DOHH2 (cell line): ENCODE results near the gene UBE2V1.

ENCODE experiments used
- EZH2phosphoT487 ChIP-seq: fragments of 200-600 bp; sonication (generic); IDR thresholded peaks from 2 replicates; pipeline ENCODE4 v1.6.1; 2017; ENCODE audit warnings: borderline replicate concordance, mild to moderate bottlenecking, antibody characterized with exemption, low read length, moderate library complexity, mixed read lengths
- TF ChIP-seq, protein P1 (sequence below): fragments of 200-600 bp; sonication (generic); IDR thresholded peaks from one replicate; pipeline ENCODE4 v1.5.1; 2014; ENCODE audit warnings: antibody characterized with exemption, mild to moderate bottlenecking, low read depth, low read length; ENCODE audit not compliant: poor library complexity, severe bottlenecking

DNA sequence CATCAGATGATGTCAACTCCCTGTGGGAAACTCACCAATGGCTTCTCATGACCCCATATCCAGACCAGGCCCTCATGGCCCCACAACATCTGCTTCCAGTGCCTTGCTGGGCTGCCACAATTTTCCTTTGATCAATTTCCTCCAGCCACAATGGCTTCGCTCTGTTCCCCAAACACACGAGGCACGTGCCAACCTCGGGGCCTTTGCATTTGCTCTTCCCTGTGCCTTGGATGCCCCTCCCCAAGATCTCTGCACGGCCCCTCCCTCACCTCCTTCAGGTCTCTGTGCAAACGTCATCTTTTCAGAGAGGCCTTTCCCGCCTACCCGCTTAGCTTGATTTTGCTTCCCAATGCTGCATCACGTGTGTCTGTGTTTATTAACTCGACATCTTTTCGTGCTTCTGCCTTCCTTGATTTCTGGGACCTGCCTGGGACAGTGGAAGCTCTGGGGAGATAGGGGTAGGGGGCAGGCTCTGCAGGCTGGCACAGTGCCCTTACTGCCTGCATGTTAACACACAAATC is 27.4 kb upstream of the UBE2V1 start:
- TF ChIP-seq, protein P1, sequence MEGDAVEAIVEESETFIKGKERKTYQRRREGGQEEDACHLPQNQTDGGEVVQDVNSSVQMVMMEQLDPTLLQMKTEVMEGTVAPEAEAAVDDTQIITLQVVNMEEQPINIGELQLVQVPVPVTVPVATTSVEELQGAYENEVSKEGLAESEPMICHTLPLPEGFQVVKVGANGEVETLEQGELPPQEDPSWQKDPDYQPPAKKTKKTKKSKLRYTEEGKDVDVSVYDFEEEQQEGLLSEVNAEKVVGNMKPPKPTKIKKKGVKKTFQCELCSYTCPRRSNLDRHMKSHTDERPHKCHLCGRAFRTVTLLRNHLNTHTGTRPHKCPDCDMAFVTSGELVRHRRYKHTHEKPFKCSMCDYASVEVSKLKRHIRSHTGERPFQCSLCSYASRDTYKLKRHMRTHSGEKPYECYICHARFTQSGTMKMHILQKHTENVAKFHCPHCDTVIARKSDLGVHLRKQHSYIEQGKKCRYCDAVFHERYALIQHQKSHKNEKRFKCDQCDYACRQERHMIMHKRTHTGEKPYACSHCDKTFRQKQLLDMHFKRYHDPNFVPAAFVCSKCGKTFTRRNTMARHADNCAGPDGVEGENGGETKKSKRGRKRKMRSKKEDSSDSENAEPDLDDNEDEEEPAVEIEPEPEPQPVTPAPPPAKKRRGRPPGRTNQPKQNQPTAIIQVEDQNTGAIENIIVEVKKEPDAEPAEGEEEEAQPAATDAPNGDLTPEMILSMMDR = no peak
- TF ChIP-seq EZH2phosphoT487 = no peak
